Uterus (tissue), 4 donors: Measurements from ENCODE around the gene UNCX. TPM values are rescaled to one million over a fixed set of nuclear protein-coding genes. Genes with fewer than 3 reads are reported as not detected.
"Not testable (repeated sequence)": the region's sequence is repeated elsewhere in the genome, so short reads cannot be mapped to it uniquely, and the experiment has no call there.

ENCODE experiments used
- DNase-seq, 2 donors: peaks; one replicate each; pipeline ENCODE4 v3.0.0-alpha.2; 2019 to 2020
- H3K27ac ChIP-seq, 2 donors: fragments of 200-600 bp; sonication (generic); 1 replicate in 1 of 2; 2 replicates in 1 of 2; pipeline ENCODE4 v1.5.1; 2016 to 2018
- H3K27me3 ChIP-seq, 2 donors: fragments of 200-600 bp; sonication (generic); one replicate each; pipeline ENCODE4 v1.5.1; 2018 to 2019; ENCODE audit warnings: control low read depth in 1 of 2
- H3K36me3 ChIP-seq, 2 donors: fragments of 200-600 bp; sonication (generic); one replicate each; pipeline ENCODE4 v1.5.1; 2019; ENCODE audit warnings: control low read depth in 1 of 2
- H3K4me1 ChIP-seq, 2 donors: fragments of 200-600 bp; sonication (generic); one replicate each; pipeline ENCODE4 v1.5.1; 2018 to 2019; ENCODE audit warnings: control low read depth in 1 of 2
- H3K4me3 ChIP-seq, 2 donors: fragments of 200-600 bp; sonication (generic); 1 replicate in 1 of 2; 2 replicates in 1 of 2; pipeline ENCODE4 v1.5.1; 2018 to 2019; ENCODE audit warnings: mild to moderate bottlenecking in 1 of 2
- H3K9me3 ChIP-seq, 2 donors: fragments of 200-600 bp; sonication (generic); one replicate each; pipeline ENCODE4 v1.5.1; 2019; ENCODE audit warnings: control low read depth in 1 of 2
- POLR2A ChIP-seq, 2 donors: fragments of 450-650 bp; IDR thresholded peaks; one replicate each; pipeline ENCODE4 v1.6.1; 2016; ENCODE audit warnings: antibody characterized with exemption in 2 of 2, mild to moderate bottlenecking in 1 of 2, moderate library complexity in 1 of 2
- intact Hi-C: fragments of 100-400 bp; cut with DNase I; formaldehyde crosslinking; loops from one replicate; pipeline ENCODE4 v1.15.1; 2023; ENCODE audit warnings: low total_unique reads
- total RNA-seq, 4 donors: library from RNA; depleted of rRNA in 3 of 4; stranded (reverse); fragments of >200 nt in 3 of 4; gene quantifications; one replicate each; pipeline versions ENCODE4 v1.1.0 to v1.2.4, GENCODE V29; 2014 to 2023
- TF ChIP-seq, protein P1 (sequence below), 4 experiments: fragments of 200-600 bp in 2 of 4; fragments of 450-650 bp in 2 of 4; sonication (generic) in 2 of 4; IDR thresholded peaks; one replicate each; pipeline ENCODE4 v1.5.1; 2016 to 2019; ENCODE audit warnings: antibody characterized with exemption in 4 of 4, mild to moderate bottlenecking in 2 of 4, moderate library complexity in 1 of 4
- donor health status: DM: yes; HTN: yes; CAD: no.

Gene UNCX
- total RNA-seq, 4 donors from 2014 or later: not detected

DNA sequence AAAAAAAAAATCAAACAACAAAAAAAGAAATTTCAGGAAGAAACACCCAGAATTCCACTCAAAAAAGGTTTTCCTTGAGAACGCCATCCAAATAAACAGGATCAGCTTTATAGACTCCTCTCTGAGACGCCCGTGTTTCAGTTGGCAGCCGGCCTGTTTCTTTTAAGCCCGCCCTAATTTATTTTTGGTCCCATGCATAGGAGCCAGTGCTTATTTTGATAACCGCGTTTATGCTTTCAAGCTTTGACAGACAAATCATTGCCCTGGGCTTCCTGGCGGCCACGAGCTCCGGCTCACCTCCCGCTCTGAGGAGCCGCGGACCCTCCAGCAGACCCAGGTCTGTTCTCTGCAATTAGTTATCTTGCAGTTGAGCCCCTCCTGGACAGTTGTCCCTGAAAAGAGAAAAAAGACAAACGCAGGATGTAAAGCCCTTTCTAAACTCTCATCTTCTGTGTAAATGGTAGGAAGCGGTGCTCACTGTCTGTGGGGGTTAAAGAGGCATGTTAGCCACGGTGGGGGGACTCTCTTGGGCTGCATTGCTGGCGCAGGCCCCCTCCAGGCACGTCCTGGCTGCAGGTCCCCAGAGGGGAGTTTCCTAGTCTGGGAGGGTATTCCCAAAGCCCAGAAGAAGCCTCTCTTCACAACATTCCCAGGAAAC lies 22.2 kb upstream of the UNCX start:
- intact Hi-C loops: no loop called here
- no peak for DNase-seq
- Histone ChIP-seq H3K9me3 (no peaks in the 10 kb centered on the region), H3K36me3 (no peaks in the 10 kb centered on the region), H3K27me3 (peaks cover 3 to 11% of the 10 kb centered on the region in 2 donors), H3K4me3 (no peak overlapping the region), H3K27ac (no peak overlapping the region), H3K4me1 (peaks cover 0 to 9% of the 10 kb centered on the region in 2 donors)
- TF ChIP-seq POLR2A (IDR thresholded peaks at IDR 0.05): no peak
- TF ChIP-seq, protein P1, sequence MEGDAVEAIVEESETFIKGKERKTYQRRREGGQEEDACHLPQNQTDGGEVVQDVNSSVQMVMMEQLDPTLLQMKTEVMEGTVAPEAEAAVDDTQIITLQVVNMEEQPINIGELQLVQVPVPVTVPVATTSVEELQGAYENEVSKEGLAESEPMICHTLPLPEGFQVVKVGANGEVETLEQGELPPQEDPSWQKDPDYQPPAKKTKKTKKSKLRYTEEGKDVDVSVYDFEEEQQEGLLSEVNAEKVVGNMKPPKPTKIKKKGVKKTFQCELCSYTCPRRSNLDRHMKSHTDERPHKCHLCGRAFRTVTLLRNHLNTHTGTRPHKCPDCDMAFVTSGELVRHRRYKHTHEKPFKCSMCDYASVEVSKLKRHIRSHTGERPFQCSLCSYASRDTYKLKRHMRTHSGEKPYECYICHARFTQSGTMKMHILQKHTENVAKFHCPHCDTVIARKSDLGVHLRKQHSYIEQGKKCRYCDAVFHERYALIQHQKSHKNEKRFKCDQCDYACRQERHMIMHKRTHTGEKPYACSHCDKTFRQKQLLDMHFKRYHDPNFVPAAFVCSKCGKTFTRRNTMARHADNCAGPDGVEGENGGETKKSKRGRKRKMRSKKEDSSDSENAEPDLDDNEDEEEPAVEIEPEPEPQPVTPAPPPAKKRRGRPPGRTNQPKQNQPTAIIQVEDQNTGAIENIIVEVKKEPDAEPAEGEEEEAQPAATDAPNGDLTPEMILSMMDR (IDR thresholded peaks at IDR 0.05): no peak

DNA sequence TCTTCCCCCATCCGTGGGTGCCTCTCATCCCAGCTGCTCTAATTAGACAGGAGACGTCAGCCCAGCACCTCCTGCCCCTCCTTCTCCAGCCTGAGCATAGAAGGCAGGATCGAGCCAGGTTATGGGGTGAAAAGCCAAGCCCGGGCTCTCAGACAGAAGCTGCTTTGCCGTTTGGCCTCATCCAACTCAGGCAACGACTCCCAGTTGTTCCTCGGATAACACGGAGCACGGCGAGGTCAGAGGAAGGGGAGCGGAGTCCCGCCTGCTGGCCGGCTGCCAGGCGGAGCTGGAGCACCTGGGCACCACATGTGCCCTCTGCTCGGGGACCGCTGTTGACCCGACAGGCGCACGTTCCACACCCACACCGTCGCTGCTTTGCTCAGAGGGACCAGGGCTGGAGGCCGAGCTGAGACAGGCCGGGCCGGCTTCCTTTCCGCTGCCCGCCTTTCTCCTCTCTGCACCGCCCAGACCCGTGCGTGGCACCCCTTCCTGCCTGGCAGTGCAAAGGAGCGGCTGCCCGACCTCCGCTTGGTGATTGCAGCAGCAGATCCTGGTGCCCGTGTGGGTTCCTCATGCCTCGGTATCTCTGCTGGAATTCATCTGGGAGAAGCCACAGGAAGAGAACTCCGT lies 21.6 kb upstream of the UNCX start:
- Histone ChIP-seq H3K36me3 (no peaks in the 10 kb centered on the region), H3K4me3 (no peak overlapping the region), H3K4me1 (peaks cover 0 to 9% of the 10 kb centered on the region in 2 donors), H3K27me3 (peaks cover 3 to 11% of the 10 kb centered on the region in 2 donors), H3K9me3 (no peaks in the 10 kb centered on the region), H3K27ac (no peak overlapping the region)
- TF ChIP-seq, protein P1 (IDR thresholded peaks at IDR 0.05): no peak
- no peak for TF ChIP-seq POLR2A (IDR thresholded peaks at IDR 0.05)
- no peak for DNase-seq
- intact Hi-C loops: no loop called here

DNA sequence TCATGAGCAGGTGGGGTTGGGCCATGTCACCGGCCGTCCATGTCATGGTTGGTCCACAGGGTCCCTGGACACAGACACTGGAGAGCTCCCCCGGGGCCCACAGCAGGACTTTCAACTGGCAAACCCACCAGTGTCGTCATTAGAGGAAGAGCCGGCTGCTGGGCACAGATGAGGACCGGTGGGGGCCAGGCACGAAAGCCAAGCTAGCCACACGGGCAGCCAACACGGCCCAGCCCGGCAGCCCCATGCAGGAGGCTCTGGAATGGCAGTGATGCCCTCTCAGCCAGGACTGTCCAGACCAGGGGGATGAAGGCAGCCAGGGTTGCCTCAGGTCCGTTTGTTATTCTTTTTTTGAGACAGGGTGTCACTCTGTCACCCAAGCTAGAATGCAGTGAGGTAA lies 21.1 kb upstream of the UNCX start:
- no peaks in the 10 kb centered on the region for H3K9me3 ChIP-seq
- no peaks in the 10 kb centered on the region for H3K36me3 ChIP-seq
- H3K27ac ChIP-seq: no peak overlapping the region
- peaks cover 3 to 11% of the 10 kb centered on the region in 2 donors for H3K27me3 ChIP-seq
- no peak for DNase-seq
- peaks cover 0 to 9% of the 10 kb centered on the region in 2 donors for H3K4me1 ChIP-seq
- intact Hi-C loops: no loop called here
- TF ChIP-seq, protein P1 (IDR thresholded peaks at IDR 0.05): no peak
- TF ChIP-seq POLR2A (IDR thresholded peaks at IDR 0.05): no peak
- no peak overlapping the region for H3K4me3 ChIP-seq

DNA sequence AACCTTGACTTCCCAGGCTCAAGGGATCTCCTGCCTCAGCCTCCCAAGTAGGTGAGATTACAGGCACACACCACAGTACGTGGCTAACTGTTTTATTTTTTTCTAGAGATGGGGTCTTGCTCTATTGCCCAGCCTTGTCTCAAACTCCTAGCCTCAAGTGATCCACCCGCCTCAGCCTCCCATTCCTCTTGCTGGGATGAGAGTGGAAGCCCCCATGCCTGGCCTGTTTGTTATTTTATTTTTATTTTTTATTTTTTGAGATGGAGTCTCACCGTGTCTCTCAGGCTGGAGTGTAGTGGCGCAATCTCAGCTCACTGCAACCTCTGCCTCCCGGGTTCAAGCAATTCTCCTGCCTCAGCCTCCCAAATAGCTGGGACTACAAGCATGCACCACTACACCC lies 20.6 kb upstream of the UNCX start:
- H3K36me3 ChIP-seq, intact Hi-C loops, H3K9me3 ChIP-seq, H3K27ac ChIP-seq, H3K4me3 ChIP-seq, DNase-seq, H3K4me1 ChIP-seq: not testable (repeated sequence)
- peaks cover 3 to 11% of the 10 kb centered on the region in 2 donors for H3K27me3 ChIP-seq

DNA sequence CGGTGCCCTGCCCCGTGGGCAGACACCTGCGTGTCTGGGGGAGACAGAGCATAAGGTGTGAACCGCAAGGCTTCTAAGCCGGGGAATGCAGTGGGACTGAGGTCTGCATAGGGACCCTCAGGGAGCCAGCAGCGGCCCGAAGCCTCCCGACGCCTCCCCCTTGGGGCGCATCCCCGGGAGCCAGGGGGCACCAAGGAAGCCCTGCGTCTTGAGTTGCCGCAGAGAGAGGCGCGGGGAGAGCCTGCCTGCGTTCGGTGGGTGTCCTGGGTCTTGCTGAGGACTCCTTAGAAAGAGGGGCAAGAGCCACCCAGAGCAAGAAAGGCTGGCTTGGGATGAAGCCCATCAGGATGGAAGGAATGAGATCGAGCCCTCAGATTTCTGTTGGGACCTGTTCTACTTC lies 18.2 kb upstream of the UNCX start:
- H3K4me3 ChIP-seq: no peak overlapping the region
- no peak overlapping the region for H3K27ac ChIP-seq
- intact Hi-C loops: no loop called here
- no peaks in the 10 kb centered on the region for H3K36me3 ChIP-seq
- peaks cover 0 to 9% of the 10 kb centered on the region in 2 donors for H3K4me1 ChIP-seq
- peaks cover 3 to 11% of the 10 kb centered on the region in 2 donors for H3K27me3 ChIP-seq
- TF ChIP-seq POLR2A (IDR thresholded peaks at IDR 0.05): no peak
- TF ChIP-seq, protein P1 (IDR thresholded peaks at IDR 0.05): no peak
- no peaks in the 10 kb centered on the region for H3K9me3 ChIP-seq
- no peak for DNase-seq
